Smooth muscle cell (in vitro differentiated cells): Measurements from ENCODE around the gene MYO7B. TPM values are rescaled to one million over a fixed set of nuclear protein-coding genes. Genes with fewer than 3 reads are reported as not detected.

Source experiments
- DNase-seq: peaks from one replicate; lab custom pipeline; 2025; ENCODE audit not compliant: unreplicated experiment; lab: John Stamatoyannopoulos, UW
- H2AFZ ChIP-seq: fragments of 200-600 bp; sonication (generic); 2 replicates; pipeline ENCODE4 v1.6.0; 2016; ENCODE audit warnings: antibody characterized with exemption, low read depth, mild to moderate bottlenecking
- H3F3A ChIP-seq: fragments of 200-600 bp; sonication (generic); 2 replicates; pipeline ENCODE4 v1.6.0; 2017; ENCODE audit warnings: antibody characterized with exemption, low read depth
- H3K27ac ChIP-seq: fragments of 200-600 bp; sonication (generic); 2 replicates; pipeline ENCODE4 v1.5.1; 2016; ENCODE audit warnings: low read depth, mild to moderate bottlenecking
- H3K27me3 ChIP-seq: fragments of 200-600 bp; sonication (generic); 2 replicates; pipeline ENCODE4 v1.6.1; 2016; ENCODE audit warnings: low read depth, mild to moderate bottlenecking
- H3K36me3 ChIP-seq: fragments of 200-600 bp; sonication (generic); 2 replicates; pipeline ENCODE4 v1.5.1; 2016; ENCODE audit warnings: low read depth
- H3K4me1 ChIP-seq: fragments of 200-600 bp; sonication (generic); 2 replicates; pipeline ENCODE4 v1.5.1; 2016; ENCODE audit warnings: low read depth
- H3K4me2 ChIP-seq: fragments of 200-600 bp; sonication (generic); 2 replicates; pipeline ENCODE4 v1.6.0; 2016; ENCODE audit warnings: mild to moderate bottlenecking
- H3K4me3 ChIP-seq: fragments of 200-600 bp; sonication (generic); 2 replicates; pipeline ENCODE4 v1.5.1; 2016; ENCODE audit warnings: mild to moderate bottlenecking
- H3K79me2 ChIP-seq: fragments of 200-600 bp; sonication (generic); 2 replicates; pipeline ENCODE4 v1.6.0; 2016; ENCODE audit warnings: low read depth, mild to moderate bottlenecking
- H3K9ac ChIP-seq: fragments of 200-600 bp; sonication (generic); 2 replicates; pipeline ENCODE4 v1.6.0; 2016; ENCODE audit warnings: low read depth
- H3K9me3 ChIP-seq: fragments of 200-600 bp; sonication (generic); replicated peaks from 2 replicates; pipeline ENCODE4 v1.5.1; 2016; ENCODE audit warnings: low read depth
- H4K20me1 ChIP-seq: fragments of 200-600 bp; sonication (generic); 2 replicates; pipeline ENCODE4 v1.6.0; 2016; ENCODE audit warnings: low read depth
- WGBS: methylation state at CpG from one replicate; pipeline ENCODE4 v1.1.7; 2016; ENCODE audit warnings: low lambda C conversion rate; 5-methylcytosine and 5-hydroxymethylcytosine counted together
- polyA plus RNA-seq: library from polyadenylated mRNA; unstranded; fragments of >200 nt; fragmentation: Nextera tagmentation; extraction: Ambion mirVana; gene quantifications from 2 replicates; pipeline ENCODE4 v1.2.1, GENCODE V29; 2016
- total RNA-seq: library from RNA; depleted of rRNA; stranded (reverse); fragments of >200 nt; gene quantifications from 2 replicates; pipeline ENCODE4 v1.2.3, GENCODE V29; 2014
- TF ChIP-seq, protein P1 (sequence below): fragments of 200-600 bp; sonication (generic); IDR thresholded peaks from 2 replicates; pipeline ENCODE4 v1.5.1; 2017; ENCODE audit warnings: borderline replicate concordance, mild to moderate bottlenecking, antibody characterized with exemption; ENCODE audit not compliant: insufficient read depth, poor library complexity, severe bottlenecking

Gene MYO7B
- total and polyA plus RNA-seq, 2 experiments from 2014 or later: 0.09 to 0.35 TPM

GRCh38 chr2:127654838-127655175 lies 119.3 kb downstream of the MYO7B start:
- H3K79me2 ChIP-seq: no peaks in the 10 kb centered on the region
- H3K27me3 ChIP-seq: no peaks in the 10 kb centered on the region
- 91% methylated on average over 8 of the region's 8 CpGs for WGBS
- DNase-seq: no peak
- H3K9ac ChIP-seq: no peak overlapping the region
- TF ChIP-seq, protein P1, sequence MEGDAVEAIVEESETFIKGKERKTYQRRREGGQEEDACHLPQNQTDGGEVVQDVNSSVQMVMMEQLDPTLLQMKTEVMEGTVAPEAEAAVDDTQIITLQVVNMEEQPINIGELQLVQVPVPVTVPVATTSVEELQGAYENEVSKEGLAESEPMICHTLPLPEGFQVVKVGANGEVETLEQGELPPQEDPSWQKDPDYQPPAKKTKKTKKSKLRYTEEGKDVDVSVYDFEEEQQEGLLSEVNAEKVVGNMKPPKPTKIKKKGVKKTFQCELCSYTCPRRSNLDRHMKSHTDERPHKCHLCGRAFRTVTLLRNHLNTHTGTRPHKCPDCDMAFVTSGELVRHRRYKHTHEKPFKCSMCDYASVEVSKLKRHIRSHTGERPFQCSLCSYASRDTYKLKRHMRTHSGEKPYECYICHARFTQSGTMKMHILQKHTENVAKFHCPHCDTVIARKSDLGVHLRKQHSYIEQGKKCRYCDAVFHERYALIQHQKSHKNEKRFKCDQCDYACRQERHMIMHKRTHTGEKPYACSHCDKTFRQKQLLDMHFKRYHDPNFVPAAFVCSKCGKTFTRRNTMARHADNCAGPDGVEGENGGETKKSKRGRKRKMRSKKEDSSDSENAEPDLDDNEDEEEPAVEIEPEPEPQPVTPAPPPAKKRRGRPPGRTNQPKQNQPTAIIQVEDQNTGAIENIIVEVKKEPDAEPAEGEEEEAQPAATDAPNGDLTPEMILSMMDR: no peak
- no peak overlapping the region for H3K27ac ChIP-seq
- H2AFZ ChIP-seq: no peak overlapping the region
- no peaks in the 10 kb centered on the region for H3F3A ChIP-seq
- no peak overlapping the region for H3K4me3 ChIP-seq
- H3K4me2 ChIP-seq: no peak overlapping the region
- H4K20me1 ChIP-seq: peaks cover 8% of the 10 kb centered on the region
- peaks cover 9% of the 10 kb centered on the region for H3K4me1 ChIP-seq
- H3K36me3 ChIP-seq: no peaks in the 10 kb centered on the region
- no peaks in the 10 kb centered on the region for H3K9me3 ChIP-seq

DNA sequence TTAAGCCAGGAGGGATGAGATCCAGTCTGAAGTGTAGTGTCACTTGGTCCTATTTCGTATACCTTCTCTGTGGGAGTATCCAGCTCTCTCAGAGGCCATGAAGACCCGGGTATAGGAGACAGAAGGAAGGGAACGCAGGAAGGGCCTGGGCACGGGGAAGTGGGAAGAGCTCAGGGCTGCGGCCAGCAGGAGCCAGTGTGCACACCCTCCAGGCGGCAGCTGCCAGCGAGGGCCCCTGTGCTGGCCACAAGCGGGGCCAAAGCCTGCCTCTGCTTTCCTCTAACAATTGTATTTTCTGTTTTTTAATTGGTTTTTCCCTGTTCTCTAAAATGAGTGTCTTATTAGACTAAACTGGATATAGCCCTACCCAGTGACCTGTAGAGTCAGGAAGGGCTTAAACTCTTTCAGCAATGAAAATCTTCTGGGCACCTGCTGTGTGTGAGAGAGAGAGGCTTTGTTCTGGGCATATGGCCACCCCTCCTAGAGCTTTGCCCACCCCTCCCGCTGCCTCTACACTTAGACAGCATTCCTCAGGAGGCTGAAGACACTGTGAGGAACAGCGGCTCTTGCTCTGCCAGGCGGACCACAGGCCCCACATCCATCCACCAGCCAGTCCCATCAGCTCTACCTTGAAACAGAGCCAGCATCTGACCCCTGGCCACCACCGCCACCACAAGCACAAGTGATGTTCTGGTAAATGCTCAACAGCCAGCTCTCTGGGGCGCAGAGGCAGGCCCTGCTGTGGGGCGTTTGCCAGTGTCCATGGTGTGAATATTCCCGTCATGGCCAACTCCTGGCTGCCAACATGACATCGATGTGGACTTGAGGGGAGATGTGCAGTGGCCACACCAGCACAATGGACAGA lies 120.0 kb downstream of the MYO7B start:
- no peak for DNase-seq
- Histone ChIP-seq H3K36me3 (no peaks in the 10 kb centered on the region), H3K9me3 (no peaks in the 10 kb centered on the region), H3K27ac (no peak overlapping the region), H2AFZ (no peak overlapping the region), H3K4me1 (peaks cover 9% of the 10 kb centered on the region), H4K20me1 (peaks cover 8% of the 10 kb centered on the region), H3F3A (no peaks in the 10 kb centered on the region), H3K4me2 (no peak overlapping the region), H3K9ac (no peak overlapping the region), H3K79me2 (no peaks in the 10 kb centered on the region), H3K27me3 (no peaks in the 10 kb centered on the region), H3K4me3 (no peak overlapping the region)
- WGBS: 96% methylated on average over 16 of the region's 16 CpGs
- TF ChIP-seq, protein P1: no peak

DNA sequence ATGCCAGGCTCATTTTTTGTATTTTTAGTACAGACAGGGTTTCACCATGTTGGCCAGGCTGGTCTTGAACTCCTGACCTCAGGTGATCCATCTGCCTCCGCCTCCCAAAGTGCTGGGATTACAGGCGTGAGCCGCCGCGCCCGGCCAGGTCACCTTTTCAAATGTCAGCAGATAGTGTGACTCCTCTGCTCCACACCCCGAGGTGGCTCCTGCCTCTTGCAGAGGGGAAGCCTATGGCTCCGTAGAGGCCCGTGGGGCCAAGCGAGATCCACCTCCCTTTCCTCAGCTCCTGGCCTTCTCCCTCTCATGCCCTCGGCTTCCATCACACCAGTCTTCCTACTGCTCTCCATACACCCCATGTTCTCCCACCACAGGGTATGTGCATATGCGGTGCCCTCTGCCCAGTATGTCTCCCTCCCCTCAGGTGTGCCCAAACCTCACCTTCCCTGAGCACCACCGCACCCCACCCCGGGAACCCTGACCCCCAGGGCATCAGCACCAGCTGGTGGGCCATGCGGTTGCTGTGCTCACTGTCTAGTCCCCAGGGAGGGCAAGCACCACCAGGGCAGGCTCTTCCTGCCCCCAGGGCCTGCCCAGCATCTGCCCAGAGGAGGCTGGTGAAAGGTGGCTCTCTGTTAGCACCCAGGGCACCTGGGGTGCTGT lies 121.2 kb downstream of the MYO7B start:
- 97% methylated on average over 15 of the region's 15 CpGs for WGBS
- no peaks in the 10 kb centered on the region for H3K79me2 ChIP-seq
- peaks cover 16% of the 10 kb centered on the region for H4K20me1 ChIP-seq
- no peaks in the 10 kb centered on the region for H3K36me3 ChIP-seq
- TF ChIP-seq, protein P1: no peak
- H2AFZ ChIP-seq: no peak overlapping the region
- no peak overlapping the region for H3K9ac ChIP-seq
- H3K4me1 ChIP-seq: peaks cover 9% of the 10 kb centered on the region
- no peaks in the 10 kb centered on the region for H3F3A ChIP-seq
- H3K27me3 ChIP-seq: no peaks in the 10 kb centered on the region
- H3K9me3 ChIP-seq: no peaks in the 10 kb centered on the region
- no peak overlapping the region for H3K4me3 ChIP-seq
- no peak for DNase-seq
- H3K4me2 ChIP-seq: no peak overlapping the region
- no peak overlapping the region for H3K27ac ChIP-seq
